Measurements from ENCODE around the gene PDS5A.

PDS5A gene

GRCh38 chr4:39910064-39910463 lies 67.6 kb downstream of the PDS5A start:
- no peak for TF ChIP-seq FOXP2 (optimal IDR thresholded peaks at IDR 0.05; ENCODE audit: borderline replicate concordance, extremely low read depth, extremely low read length, insufficient read depth)
- no peak for TF ChIP-seq SIN3A (IDR thresholded peaks at IDR 0.05; ENCODE audit: borderline replicate concordance, insufficient read depth, low read length)
- TF ChIP-seq POLR2AphosphoS5 (IDR thresholded peaks at IDR 0.05; ENCODE audit: low read depth, low read length), result no peak
- TF ChIP-seq REST (IDR thresholded peaks at IDR 0.05; ENCODE audit: insufficient read depth in 1 of 2, low read depth in 2 of 2, low read length in 2 of 2), result no peak
- TF ChIP-seq TAF1 (IDR thresholded peaks at IDR 0.05; ENCODE audit: borderline replicate concordance, insufficient read depth, low read length), result no peak

GRCh38 chr4:39908284-39908683 lies 69.4 kb downstream of the PDS5A start:
- TF ChIP-seq POLR2AphosphoS5 (IDR thresholded peaks at IDR 0.05; ENCODE audit: low read depth, low read length), result no peak
- no peak for TF ChIP-seq SIN3A (IDR thresholded peaks at IDR 0.05; ENCODE audit: borderline replicate concordance, insufficient read depth, low read length)
- TF ChIP-seq REST (IDR thresholded peaks at IDR 0.05; ENCODE audit: insufficient read depth in 1 of 2, low read depth in 2 of 2, low read length in 2 of 2), result no peak
- no peak for TF ChIP-seq FOXP2 (optimal IDR thresholded peaks at IDR 0.05; ENCODE audit: borderline replicate concordance, extremely low read depth, extremely low read length, insufficient read depth)
- no peak for TF ChIP-seq TAF1 (IDR thresholded peaks at IDR 0.05; ENCODE audit: borderline replicate concordance, insufficient read depth, low read length)

- TF ChIP-seq SIN3A (IDR thresholded peaks at IDR 0.05; ENCODE audit: borderline replicate concordance, insufficient read depth, low read length) (no peak), TAF1 (IDR thresholded peaks at IDR 0.05; ENCODE audit: borderline replicate concordance, insufficient read depth, low read length) (no peak), FOXP2 (optimal IDR thresholded peaks at IDR 0.05; ENCODE audit: borderline replicate concordance, extremely low read depth, extremely low read length, insufficient read depth) (no peak), REST (IDR thresholded peaks at IDR 0.05; ENCODE audit: insufficient read depth in 1 of 2, low read depth in 2 of 2, low read length in 2 of 2) (no peak), POLR2AphosphoS5 (IDR thresholded peaks at IDR 0.05; ENCODE audit: low read depth, low read length) (no peak)
Measured at GRCh38 chr4:39905656-39906055, 72.1 kb downstream of the PDS5A start.

GRCh38 chr4:39900966-39901365 lies 76.7 kb downstream of the PDS5A start:
- TF ChIP-seq REST (IDR thresholded peaks at IDR 0.05; ENCODE audit: insufficient read depth in 1 of 2, low read depth in 2 of 2, low read length in 2 of 2), result no peak
- no peak for TF ChIP-seq TAF1 (IDR thresholded peaks at IDR 0.05; ENCODE audit: borderline replicate concordance, insufficient read depth, low read length)
- no peak for TF ChIP-seq FOXP2 (optimal IDR thresholded peaks at IDR 0.05; ENCODE audit: borderline replicate concordance, extremely low read depth, extremely low read length, insufficient read depth)
- no peak for TF ChIP-seq POLR2AphosphoS5 (IDR thresholded peaks at IDR 0.05; ENCODE audit: low read depth, low read length)
- no peak for TF ChIP-seq SIN3A (IDR thresholded peaks at IDR 0.05; ENCODE audit: borderline replicate concordance, insufficient read depth, low read length)

- TF ChIP-seq POLR2AphosphoS5 (IDR thresholded peaks at IDR 0.05; ENCODE audit: low read depth, low read length), result no peak
- no peak for TF ChIP-seq REST (IDR thresholded peaks at IDR 0.05; ENCODE audit: insufficient read depth in 1 of 2, low read depth in 2 of 2, low read length in 2 of 2)
- no peak for TF ChIP-seq SIN3A (IDR thresholded peaks at IDR 0.05; ENCODE audit: borderline replicate concordance, insufficient read depth, low read length)
Measured at GRCh38 chr4:39899291-39899690, 78.4 kb downstream of the PDS5A start.

Measured in PFSK-1 (cell line).